WERI-Rb-1 (cell line): Measurements from ENCODE around the gene SLC4A1AP.
"Not testable (repeated sequence)": the region's sequence is repeated elsewhere in the genome, so short reads cannot be mapped to it uniquely, and the experiment has no call there.

ENCODE experiments used
- DNase-seq: peaks from one replicate; pipeline ENCODE4 v3.0.0-alpha.2; 2020
- H3K27ac ChIP-seq: fragments of 250-450 bp; sonication (Bioruptor Pico); 2 replicates; pipeline ENCODE4 v1.5.1; 2020; ENCODE audit warnings: mild to moderate bottlenecking, moderate library complexity
- H3K27me3 ChIP-seq: fragments of 250-450 bp; sonication (Bioruptor Pico); 2 replicates; pipeline ENCODE4 v1.5.1; 2021; ENCODE audit warnings: mild to moderate bottlenecking, low read depth, moderate library complexity; ENCODE audit not compliant: insufficient read depth, severe bottlenecking
- H3K36me3 ChIP-seq: fragments of 250-450 bp; sonication (Bioruptor Pico); 2 replicates; pipeline ENCODE4 v1.5.1; 2020; ENCODE audit warnings: mild to moderate bottlenecking, moderate library complexity
- H3K4me3 ChIP-seq: 2 replicates; pipeline ENCODE4 v1.5.1; 2011; ENCODE audit warnings: low read depth, mild to moderate bottlenecking, control low read depth, low read length
- H3K9me3 ChIP-seq: fragments of 250-450 bp; sonication (Bioruptor Pico); 2 replicates; pipeline ENCODE4 v1.5.1; 2021; ENCODE audit warnings: mild to moderate bottlenecking, moderate library complexity; ENCODE audit not compliant: severe bottlenecking
- TF ChIP-seq, protein P1 (sequence below): IDR thresholded peaks from 2 replicates; pipeline ENCODE4 v1.5.1; 2011; ENCODE audit warnings: low read depth, mild to moderate bottlenecking, control low read depth, inconsistent platforms, low read length

SLC4A1AP gene

GRCh38 chr2:27624943-27625342 lies 38.7 kb upstream of the SLC4A1AP start:
- no peak for DNase-seq
- H3K4me3 ChIP-seq, result no peak overlapping the region
- peaks cover 37% of the 10 kb centered on the region for H3K36me3 ChIP-seq
- no peaks in the 10 kb centered on the region for H3K9me3 ChIP-seq
- no peaks in the 10 kb centered on the region for H3K27me3 ChIP-seq
- TF ChIP-seq, protein P1, sequence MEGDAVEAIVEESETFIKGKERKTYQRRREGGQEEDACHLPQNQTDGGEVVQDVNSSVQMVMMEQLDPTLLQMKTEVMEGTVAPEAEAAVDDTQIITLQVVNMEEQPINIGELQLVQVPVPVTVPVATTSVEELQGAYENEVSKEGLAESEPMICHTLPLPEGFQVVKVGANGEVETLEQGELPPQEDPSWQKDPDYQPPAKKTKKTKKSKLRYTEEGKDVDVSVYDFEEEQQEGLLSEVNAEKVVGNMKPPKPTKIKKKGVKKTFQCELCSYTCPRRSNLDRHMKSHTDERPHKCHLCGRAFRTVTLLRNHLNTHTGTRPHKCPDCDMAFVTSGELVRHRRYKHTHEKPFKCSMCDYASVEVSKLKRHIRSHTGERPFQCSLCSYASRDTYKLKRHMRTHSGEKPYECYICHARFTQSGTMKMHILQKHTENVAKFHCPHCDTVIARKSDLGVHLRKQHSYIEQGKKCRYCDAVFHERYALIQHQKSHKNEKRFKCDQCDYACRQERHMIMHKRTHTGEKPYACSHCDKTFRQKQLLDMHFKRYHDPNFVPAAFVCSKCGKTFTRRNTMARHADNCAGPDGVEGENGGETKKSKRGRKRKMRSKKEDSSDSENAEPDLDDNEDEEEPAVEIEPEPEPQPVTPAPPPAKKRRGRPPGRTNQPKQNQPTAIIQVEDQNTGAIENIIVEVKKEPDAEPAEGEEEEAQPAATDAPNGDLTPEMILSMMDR, result no peak
- no peak overlapping the region for H3K27ac ChIP-seq

- not testable (repeated sequence) for H3K4me3 ChIP-seq, DNase-seq, H3K9me3 ChIP-seq, H3K27me3 ChIP-seq
- peaks cover 36% of the 10 kb centered on the region for H3K36me3 ChIP-seq
- peak overlapping the region; percentile 86; the same call in 1 of the 2 replicates for H3K27ac ChIP-seq
Observed at GRCh38 chr2:27626323-27626722, 37.4 kb upstream of the SLC4A1AP start.

- not testable (repeated sequence) for H3K9me3 ChIP-seq, H3K27me3 ChIP-seq, H3K4me3 ChIP-seq
- Histone ChIP-seq H3K27ac (peak overlapping the region; percentile 86), H3K36me3 (peaks cover 37% of the 10 kb centered on the region)
- DNase-seq, result peak; percentile 65
Observed at GRCh38 chr2:27626921-27627320, 36.8 kb upstream of the SLC4A1AP start.

GRCh38 chr2:27627963-27628766 lies 35.5 kb upstream of the SLC4A1AP start:
- TF ChIP-seq, protein P1, result no peak
- Histone ChIP-seq H3K27me3 (no peaks in the 10 kb centered on the region), H3K9me3 (no peaks in the 10 kb centered on the region), H3K27ac (peak overlapping the region; percentile 86), H3K4me3 (peak overlapping the region; percentile 98), H3K36me3 (peaks cover 39% of the 10 kb centered on the region)
- no peak for DNase-seq

- Histone ChIP-seq H3K36me3 (peaks cover 47% of the 10 kb centered on the region), H3K27me3 (no peaks in the 10 kb centered on the region), H3K27ac (peak within 1 kb of the TSS; percentile 86), H3K4me3 (peak within 1 kb of the TSS; percentile 98), H3K9me3 (no peaks in the 10 kb centered on the region)
- TF ChIP-seq, protein P1, result no peak
- peak; percentile 94 for DNase-seq
Observed at GRCh38 chr2:27628767-27629709, 34.7 kb upstream of the SLC4A1AP start, which contains the start of the genes CCDC121 and GPN1. Gene CCDC121, minus strand, starts transcription at chr2:27629012. Its CDS starts 1,213 bp downstream, at chr2:27627799. Gene GPN1, plus strand, starts transcription at chr2:27629050. Its CDS starts 9 bp downstream, at chr2:27629059.

DNA sequence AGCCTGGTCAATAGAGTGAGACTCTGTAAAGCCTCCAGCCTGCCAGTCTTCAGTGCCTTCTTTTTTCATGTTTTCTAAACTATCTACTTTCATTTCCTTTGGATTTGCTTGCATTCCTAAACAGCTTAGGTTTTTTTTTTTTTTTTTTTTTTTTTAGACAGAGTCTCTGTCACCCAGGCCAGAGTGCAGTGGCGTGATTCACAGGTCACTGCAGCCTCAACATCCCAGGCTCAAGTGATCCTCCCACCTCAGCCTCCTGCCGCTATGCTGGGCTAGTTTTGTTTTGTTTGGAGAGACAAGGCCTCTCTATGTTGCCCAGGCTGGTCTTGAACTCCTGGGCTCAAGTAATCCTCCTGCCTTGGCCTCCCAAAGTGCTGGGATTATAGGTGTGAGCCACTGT lies 33.4 kb upstream of the SLC4A1AP start:
- not testable (repeated sequence) for H3K4me3 ChIP-seq, DNase-seq, H3K27ac ChIP-seq, H3K27me3 ChIP-seq, H3K9me3 ChIP-seq
- H3K36me3 ChIP-seq, result peaks cover 53% of the 10 kb centered on the region

- TF ChIP-seq, protein P1, result no peak
- Histone ChIP-seq H3K36me3 (peaks cover 91% of the 10 kb centered on the region), H3K4me3 (no peak overlapping the region), H3K27me3 (no peaks in the 10 kb centered on the region), H3K9me3 (no peaks in the 10 kb centered on the region), H3K27ac (no peak overlapping the region)
- DNase-seq, result no peak
Observed at GRCh38 chr2:27634291-27634690, 29.4 kb upstream of the SLC4A1AP start.
